ENCODE data around the gene PCSK1.

GRCh38 chr5:96391921-96392320 lies 41.1 kb downstream of the PCSK1 start:
- no peak for TF ChIP-seq CTCF (IDR thresholded peaks at IDR 0.05)
- no peak for TF ChIP-seq POLR2AphosphoS5 (IDR thresholded peaks at IDR 0.05)
- no peak for TF ChIP-seq POLR2A (IDR thresholded peaks at IDR 0.05)
- TF ChIP-seq EP300 (IDR thresholded peaks at IDR 0.05), result no peak

All from stomach (tissue), 4 donors.